Common myeloid progenitor, CD34-positive (primary cell): ENCODE results near the gene BRF1.
"Not testable (repeated sequence)": the region's sequence is repeated elsewhere in the genome, so short reads cannot be mapped to it uniquely, and the experiment has no call there.

Source experiments
- CTCF ChIA-PET: fragments of 350-600 bp; sonication (Branson Sonifier 250); formaldehyde crosslinking; loops from one replicate; lab custom pipeline; 2021; ENCODE audit warnings: antibody characterized with exemption; lab: Charles Lee
- POLR2A ChIA-PET: fragments of 350-600 bp; sonication (Branson Sonifier 250); formaldehyde crosslinking; loops from one replicate; lab custom pipeline; 2021; ENCODE audit warnings: antibody characterized with exemption; lab: Charles Lee
- DNase-seq, 3 donors: peaks; one replicate each; pipeline versions ENCODE4 v3.0.0 to v3.0.0-alpha.2; 2013
- H3K27ac ChIP-seq, 2 experiments: 1 replicate in 1 of 2; 2 replicates in 1 of 2; pipeline ENCODE4 v1.7.0; 2013; ENCODE audit warnings: inconsistent platforms in 2 of 2, low read length in 2 of 2, mild to moderate bottlenecking in 2 of 2, low read depth in 1 of 2, moderate library complexity in 1 of 2; ENCODE audit not compliant: severe bottlenecking in 2 of 2, insufficient read depth in 1 of 2, poor library complexity in 1 of 2
- H3K27me3 ChIP-seq, 5 experiments: replicated peaks in 2 of 5; 1 replicate in 3 of 5; 2 replicates in 2 of 5; pipeline versions ENCODE4 v1.6.1 to v1.7.0; 2013; ENCODE audit warnings: low read length in 4 of 5, mild to moderate bottlenecking in 2 of 5, moderate library complexity in 2 of 5, inconsistent platforms in 1 of 5; ENCODE audit not compliant: insufficient read depth in 5 of 5, control insufficient read depth in 4 of 5
- H3K36me3 ChIP-seq, 4 experiments: 1 replicate in 2 of 4; 2 replicates in 2 of 4; pipeline versions ENCODE4 v1.6.1 to v1.7.0; 2013; ENCODE audit warnings: low read length in 3 of 4, control low read depth in 1 of 4, mild to moderate bottlenecking in 1 of 4; ENCODE audit not compliant: control insufficient read depth in 4 of 4, insufficient read depth in 4 of 4
- H3K4me1 ChIP-seq, 4 experiments: 1 replicate in 3 of 4; 2 replicates in 1 of 4; pipeline versions ENCODE4 v1.6.1 to v1.7.1; 2013; ENCODE audit warnings: low read length in 3 of 4, mild to moderate bottlenecking in 3 of 4, control low read depth in 1 of 4, inconsistent platforms in 1 of 4, moderate library complexity in 1 of 4; ENCODE audit not compliant: control insufficient read depth in 4 of 4, insufficient read depth in 4 of 4; ENCODE audit errors: control extremely low read depth in 1 of 4
- H3K4me3 ChIP-seq, 7 experiments: 1 replicate in 4 of 7; 2 replicates in 3 of 7; pipeline versions ENCODE4 v1.5.1 to v1.7.0; 2013; ENCODE audit warnings: mild to moderate bottlenecking in 7 of 7, low read length in 6 of 7, moderate library complexity in 6 of 7, inconsistent platforms in 2 of 7, low read depth in 2 of 7, control low read depth in 1 of 7; ENCODE audit not compliant: insufficient read depth in 4 of 7, control insufficient read depth in 1 of 7; ENCODE audit errors: extremely low read depth in 1 of 7
- H3K9me3 ChIP-seq, 5 experiments: 1 replicate in 4 of 5; 2 replicates in 1 of 5; pipeline versions ENCODE4 v1.6.1 to v1.7.1; 2013; ENCODE audit warnings: low read length in 4 of 5, mild to moderate bottlenecking in 2 of 5, inconsistent platforms in 1 of 5, low read depth in 1 of 5, moderate library complexity in 1 of 5; ENCODE audit not compliant: control insufficient read depth in 4 of 5, insufficient read depth in 2 of 5; ENCODE audit errors: control extremely low read depth in 1 of 5
- WGBS: methylation state at CpG from one replicate; pipeline ENCODE4 v1.1.5; 2013; ENCODE audit not compliant: insufficient coverage; 5-methylcytosine and 5-hydroxymethylcytosine counted together

Gene BRF1

GRCh38 chr14:105331575-105332349 is 31.0 kb upstream of the BRF1 start:
- H3K9me3 ChIP-seq, result no peaks in the 10 kb centered on the region
- peaks cover 0 to 2% (median under 1%) of the 10 kb centered on the region in 4 experiments for H3K36me3 ChIP-seq
- peaks cover 0 to 34% (median 23%) of the 10 kb centered on the region in 4 experiments for H3K4me1 ChIP-seq
- WGBS, result 61% methylated on average over 4 of the region's 8 CpGs
- H3K27ac ChIP-seq, result no peak overlapping the region
- DNase-seq, result no peak
- ChIA-PET CTCF (interaction anchor here (1.3 to 2.6 kb wide), 3 partner anchors 15 to 61 kb away, joined by 3 to 5 read pairs (median 5); no protein-coding TSS in a partner anchor), POLR2A (no interaction called here)
- no peak overlapping the region for H3K4me3 ChIP-seq
- H3K27me3 ChIP-seq, result no peaks in the 10 kb centered on the region

- H3K27ac ChIP-seq, result no peak overlapping the region
- ChIA-PET CTCF (interaction anchor here (0.8 to 1.1 kb wide), 2 partner anchors 10 to 17 kb away, joined by 3 read pairs; no protein-coding TSS in a partner anchor), POLR2A (no interaction called here)
- H3K4me3 ChIP-seq, result no peak overlapping the region
- no peak for DNase-seq
- no peaks in the 10 kb centered on the region for H3K27me3 ChIP-seq
- no peaks in the 10 kb centered on the region for H3K9me3 ChIP-seq
- H3K4me1 ChIP-seq, result peaks cover 0 to 34% (median 23%) of the 10 kb centered on the region in 4 experiments
- peaks cover 0 to 3% (median under 1%) of the 10 kb centered on the region in 4 experiments for H3K36me3 ChIP-seq
- WGBS, result 67% methylated on average over 13 of the region's 13 CpGs
These were observed 29.7 kb upstream of the BRF1 start for GRCh38 chr14:105330491-105330895.

GRCh38 chr14:105329411-105330150 is 28.8 kb upstream of the BRF1 start:
- CTCF ChIA-PET, result interaction anchor here (1.1 kb wide), 1 partner anchor 16 kb away, joined by 3 read pairs; no protein-coding TSS in a partner anchor
- Histone ChIP-seq H3K9me3 (no peaks in the 10 kb centered on the region), H3K27me3 (no peaks in the 10 kb centered on the region), H3K4me1 (peaks cover 0 to 34% (median 23%) of the 10 kb centered on the region in 4 experiments), H3K4me3 (no peak overlapping the region), H3K27ac (no peak overlapping the region), H3K36me3 (peaks cover 0 to 3% (median under 1%) of the 10 kb centered on the region in 4 experiments)
- POLR2A ChIA-PET, result no interaction called here
- 96% methylated on average over 14 of the region's 17 CpGs for WGBS
- DNase-seq, result no peak

GRCh38 chr14:105328678-105329390 is 28.0 kb upstream of the BRF1 start:
- no peak for DNase-seq
- Histone ChIP-seq H3K9me3 (no peaks in the 10 kb centered on the region), H3K4me1 (peaks cover 0 to 34% (median 22%) of the 10 kb centered on the region in 4 experiments), H3K36me3 (peaks cover 0 to 3% (median under 1%) of the 10 kb centered on the region in 4 experiments), H3K27me3 (no peaks in the 10 kb centered on the region), H3K4me3 (no peak overlapping the region), H3K27ac (no peak overlapping the region)
- ChIA-PET CTCF (interaction anchor here (0.9 kb wide), 1 partner anchor 13 kb away, joined by 4 read pairs; no protein-coding TSS in a partner anchor), POLR2A (interaction anchor here (0.6 to 0.9 kb wide), 2 partner anchors 12 to 40 kb away, joined by 3 read pairs; no protein-coding TSS in a partner anchor)
- WGBS, result 82% methylated on average over 14 of the region's 15 CpGs

GRCh38 chr14:105328070-105328677 is 27.4 kb upstream of the BRF1 start:
- no peaks in the 10 kb centered on the region for H3K27me3 ChIP-seq
- no peak overlapping the region for H3K4me3 ChIP-seq
- CTCF ChIA-PET, result interaction anchor here (0.9 kb wide), 1 partner anchor 14 kb away, joined by 4 read pairs; no protein-coding TSS in a partner anchor
- H3K4me1 ChIP-seq, result peaks cover 0 to 30% (median 22%) of the 10 kb centered on the region in 4 experiments
- 100% methylated on average over 11 of the region's 12 CpGs for WGBS
- H3K9me3 ChIP-seq, result no peaks in the 10 kb centered on the region
- no peak for DNase-seq
- peaks cover 0 to 3% (median 2%) of the 10 kb centered on the region in 4 experiments for H3K36me3 ChIP-seq
- H3K27ac ChIP-seq, result no peak overlapping the region
- POLR2A ChIA-PET, result interaction anchor here (0.6 to 0.9 kb wide), 2 partner anchors 12 to 39 kb away, joined by 3 read pairs; no protein-coding TSS in a partner anchor

GRCh38 chr14:105327695-105328045 is 26.9 kb upstream of the BRF1 start:
- DNase-seq, CTCF ChIA-PET, H3K4me3 ChIP-seq, H3K36me3 ChIP-seq, H3K27me3 ChIP-seq, POLR2A ChIA-PET, H3K27ac ChIP-seq, H3K9me3 ChIP-seq: not testable (repeated sequence)
- peaks cover 0 to 25% (median 19%) of the 10 kb centered on the region in 4 experiments for H3K4me1 ChIP-seq
- 95% methylated on average over 17 of the region's 17 CpGs for whole genome bisulfite sequencing
